Epithelial cell of proximal tubule (primary cell): ENCODE data around the gene NAT10. TPM values are rescaled to one million over a fixed set of nuclear protein-coding genes. Genes with fewer than 3 reads are reported as not detected.
"Not testable (repeated sequence)": the region's sequence is repeated elsewhere in the genome, so short reads cannot be mapped to it uniquely, and the experiment has no call there.

Experiments used
- DNase-seq: peaks from one replicate; pipeline ENCODE4 v3.0.0-alpha.2; 2011; ENCODE audit warnings: low read depth
- H3K4me3 ChIP-seq: 2 replicates; pipeline ENCODE4 v1.5.1; 2011; ENCODE audit warnings: low read depth, mild to moderate bottlenecking, low read length
- CTCF ChIP-seq: conservative IDR thresholded peaks from 2 replicates; pipeline ENCODE4 v1.5.1; 2012; ENCODE audit warnings: low read depth, mild to moderate bottlenecking, low read length
- total RNA-seq: library from RNA; depleted of rRNA; stranded (reverse); fragments of >200 nt; gene quantifications from 2 replicates; pipeline ENCODE4 v1.2.3, GENCODE V29; 2015

The NAT10 gene
- total RNA-seq, 1 donor from 2014 or later, result 19.8 TPM

- TF ChIP-seq CTCF, result no peak
- DNase-seq, result no peak
- H3K4me3 ChIP-seq, result no peak overlapping the region
Measured at GRCh38 chr11:34067383-34068065, 37.9 kb upstream of the NAT10 start.

- TF ChIP-seq CTCF, result no peak
- DNase-seq, result no peak
- H3K4me3 ChIP-seq, result no peak overlapping the region
Measured at GRCh38 chr11:34068111-34068510, 37.3 kb upstream of the NAT10 start.

- H3K4me3 ChIP-seq, DNase-seq: not testable (repeated sequence)
Measured at GRCh38 chr11:34071306-34071705, 34.1 kb upstream of the NAT10 start.

GRCh38 chr11:34072041-34072440 lies 33.4 kb upstream of the NAT10 start:
- no peak for DNase-seq
- TF ChIP-seq CTCF, result no peak
- H3K4me3 ChIP-seq, result no peak overlapping the region

GRCh38 chr11:34072832-34073231 lies 32.6 kb upstream of the NAT10 start:
- DNase-seq, result no peak
- H3K4me3 ChIP-seq, result no peak overlapping the region
- TF ChIP-seq CTCF, result no peak

- DNase-seq, result no peak
- TF ChIP-seq CTCF, result no peak
- H3K4me3 ChIP-seq, result no peak overlapping the region
Measured at GRCh38 chr11:34074391-34074790, 31.0 kb upstream of the NAT10 start.

GRCh38 chr11:34075178-34075820 lies 30.1 kb upstream of the NAT10 start:
- DNase-seq, result no peak
- H3K4me3 ChIP-seq, result no peak overlapping the region
- no peak for TF ChIP-seq CTCF
